ENCODE results near the gene RAB35.

The RAB35 gene

GRCh38 chr12:120064054-120064940 is 52.3 kb downstream of the RAB35 start:
- TF ChIP-seq CTCF (conservative IDR thresholded peaks at IDR 0.05): no peak
- no peak overlapping the region for H3K27ac ChIP-seq

GRCh38 chr12:120062976-120063579 is 53.5 kb downstream of the RAB35 start:
- no peak for TF ChIP-seq CTCF (conservative IDR thresholded peaks at IDR 0.05)
- H3K27ac ChIP-seq: no peak overlapping the region

- H3K27ac ChIP-seq: no peak overlapping the region
- TF ChIP-seq CTCF (conservative IDR thresholded peaks at IDR 0.05): no peak
These were observed 54.9 kb downstream of the RAB35 start for GRCh38 chr12:120061575-120062214.

GRCh38 chr12:120060717-120061116 is 55.8 kb downstream of the RAB35 start:
- no peak overlapping the region for H3K27ac ChIP-seq

GRCh38 chr12:120060196-120060595 is 56.4 kb downstream of the RAB35 start:
- H3K27ac ChIP-seq: no peak overlapping the region
- TF ChIP-seq CTCF (conservative IDR thresholded peaks at IDR 0.05): no peak

More at GRCh38 chr12:120060717-120061116, 55.8 kb downstream of the RAB35 start:
- TF ChIP-seq CTCF (conservative IDR thresholded peaks at IDR 0.05): no peak

- TF ChIP-seq CTCF (conservative IDR thresholded peaks at IDR 0.05): no peak
These were observed 59.8 kb downstream of the RAB35 start for GRCh38 chr12:120056739-120057138.

More at GRCh38 chr12:120056739-120057138, 59.8 kb downstream of the RAB35 start:
- H3K27ac ChIP-seq: no peak overlapping the region
